HCT116 (cell line): ENCODE results near the gene FSIP1. TPM values are rescaled to one million over a fixed set of nuclear protein-coding genes. Genes with fewer than 3 reads are reported as not detected.
A peak's percentile ranks its signal among the peaks of the same experiment; 100 is the strongest.

ENCODE experiments used
- ATAC-seq: fragments of 200-7000 bp; cut with Tn5 transposase; 2 replicates; pipeline ENCODE4 v1.9.1; 2020; ENCODE audit warnings: mild to moderate bottlenecking, moderate library complexity
- BruUV-seq: library from RNA; stranded (reverse); fragments of 400-500 nt; replicated peaks from 2 replicates; lab custom pipeline; 2021; lab: Mats Ljungman, UMichigan
- CTCF ChIA-PET: fragments of 300-600 bp; sonication (Branson Sonifier 250); formaldehyde crosslinking; loops from one replicate; lab custom pipeline; 2021; ENCODE audit warnings: antibody characterized with exemption; lab: Charles Lee
- POLR2A ChIA-PET: fragments of 300-600, 350-600 bp; sonication (Branson Sonifier 250); formaldehyde crosslinking; loops from one replicate; lab custom pipeline; 2021; ENCODE audit warnings: antibody characterized with exemption; lab: Charles Lee
- RAD21 ChIA-PET, 2 experiments: fragments of 300-600 bp; sonication (Branson Sonifier 250); formaldehyde crosslinking; loops; one replicate each; lab custom pipeline; 2023; ENCODE audit warnings: low total read pairs in 2 of 2; ENCODE audit not compliant: uncharacterized antibody in 2 of 2, unreplicated experiment in 2 of 2, low non-redundant PET in 1 of 2; lab: Charles Lee
- DNase-seq: peaks from one replicate; pipeline ENCODE4 v3.0.0-alpha.2; 2010; ENCODE audit warnings: low read depth, low spot score
- H2AFZ ChIP-seq: fragments of 200-600 bp; shearing (Covaris generic), sonication (generic); 2 replicates; pipeline ENCODE4 v1.6.1; 2017; ENCODE audit warnings: low read depth, mixed run types, mixed read lengths, antibody characterized with exemption, low read length; ENCODE audit not compliant: poor library complexity, severe bottlenecking
- H3K27ac ChIP-seq: 2 replicates; pipeline ENCODE4 v1.5.1; 2012; ENCODE audit warnings: low read depth, low read length
- H3K27me3 ChIP-seq: fragments of 200-600 bp; sonication (generic); 2 replicates; pipeline ENCODE4 v1.6.1; 2016; ENCODE audit warnings: mixed run types, low read length, mixed read lengths; ENCODE audit not compliant: insufficient read depth
- H3K36me3 ChIP-seq, 2 experiments: fragments of 200-500 bp in 1 of 2; fragments of 200-600 bp in 1 of 2; sonication (Bioruptor generic) in 1 of 2; sonication (generic) in 1 of 2; 2 replicates each; pipeline versions ENCODE4 v1.5.1 to v1.6.1; 2014 to 2016; ENCODE audit warnings: low read length in 2 of 2, inconsistent platforms in 1 of 2, mixed read lengths in 1 of 2, mixed run types in 1 of 2; ENCODE audit not compliant: insufficient read depth in 2 of 2, control insufficient read depth in 1 of 2
- H3K4me1 ChIP-seq, 2 experiments: fragments of 200-600 bp in 1 of 2; sonication (generic) in 1 of 2; 2 replicates each; pipeline versions ENCODE4 v1.5.1 to v1.6.1; 2012 to 2017; ENCODE audit warnings: low read length in 2 of 2, inconsistent platforms in 1 of 2, mild to moderate bottlenecking in 1 of 2, mixed read lengths in 1 of 2, mixed run types in 1 of 2, moderate library complexity in 1 of 2; ENCODE audit not compliant: insufficient read depth in 2 of 2, control insufficient read depth in 1 of 2
- H3K4me2 ChIP-seq: fragments of 200-600 bp; sonication (generic); 2 replicates; pipeline ENCODE4 v1.6.1; 2017; ENCODE audit warnings: mixed run types, low read length, mixed read lengths
- H3K4me3 ChIP-seq, 2 experiments: fragments of 200-600 bp in 1 of 2; sonication (generic) in 1 of 2; replicated peaks in 1 of 2; 2 replicates each; pipeline ENCODE4 v1.5.1; 2011 to 2016; ENCODE audit warnings: low read length in 2 of 2, control low read depth in 1 of 2, low read depth in 1 of 2, mild to moderate bottlenecking in 1 of 2, mixed read lengths in 1 of 2, mixed run types in 1 of 2
- H3K79me2 ChIP-seq: fragments of 200-600 bp; sonication (generic); 2 replicates; pipeline ENCODE4 v1.6.1; 2017; ENCODE audit warnings: mild to moderate bottlenecking, mixed run types, low read length, moderate library complexity, mixed read lengths; ENCODE audit not compliant: insufficient read depth
- H3K9ac ChIP-seq: fragments of 200-600 bp; sonication (generic); 2 replicates; pipeline ENCODE4 v1.6.1; 2016; ENCODE audit warnings: low read length, mixed read lengths
- H3K9me2 ChIP-seq: fragments of 200-600 bp; sonication (generic), shearing (Covaris generic); 2 replicates; pipeline ENCODE4 v1.6.1; 2017; ENCODE audit warnings: mixed run types, mild to moderate bottlenecking, moderate library complexity; ENCODE audit not compliant: insufficient read depth
- H3K9me3 ChIP-seq, 2 experiments: fragments of 200-500 bp in 1 of 2; fragments of 200-600 bp in 1 of 2; sonication (Bioruptor generic) in 1 of 2; sonication (generic) in 1 of 2; 2 replicates each; pipeline ENCODE4 v1.6.1; 2014 to 2017; ENCODE audit warnings: low read length in 2 of 2, mixed read lengths in 2 of 2, inconsistent platforms in 1 of 2, low read depth in 1 of 2, mild to moderate bottlenecking in 1 of 2, mixed run types in 1 of 2, moderate library complexity in 1 of 2; ENCODE audit not compliant: control insufficient read depth in 1 of 2, insufficient read depth in 1 of 2
- H4K20me1 ChIP-seq: fragments of 200-600 bp; sonication (generic), shearing (Covaris generic); 2 replicates; pipeline ENCODE4 v1.6.1; 2017; ENCODE audit warnings: mixed run types, mild to moderate bottlenecking, moderate library complexity; ENCODE audit not compliant: insufficient read depth
- EGR1 ChIP-seq: IDR thresholded peaks from 2 replicates; pipeline ENCODE4 v1.6.1; 2012; ENCODE audit warnings: low read depth
- EZH2phosphoT487 ChIP-seq: fragments of 200-600 bp; IDR thresholded peaks from 2 replicates; pipeline ENCODE4 v1.6.1; 2018; ENCODE audit warnings: antibody characterized with exemption, borderline replicate concordance
- FOSL1 ChIP-seq: IDR thresholded peaks from 2 replicates; pipeline ENCODE4 v1.6.1; 2012; ENCODE audit warnings: low read depth
- JUND ChIP-seq: IDR thresholded peaks from 2 replicates; pipeline ENCODE4 v1.6.1; 2012
- RAD21 ChIP-seq: IDR thresholded peaks from 2 replicates; pipeline ENCODE4 v1.6.1; 2012; ENCODE audit warnings: low read depth, mild to moderate bottlenecking
- SP1 ChIP-seq: IDR thresholded peaks from 2 replicates; pipeline ENCODE4 v1.6.1; 2012; ENCODE audit warnings: low read depth
- TCF7L2 ChIP-seq: IDR thresholded peaks from 2 replicates; pipeline ENCODE4 v1.7.0; 2011; ENCODE audit warnings: borderline replicate concordance, inconsistent platforms; ENCODE audit not compliant: insufficient read depth, insufficient read length; ENCODE audit errors: extremely low read depth
- intact Hi-C: fragments of 100-400 bp; cut with micrococcal nuclease; formaldehyde crosslinking; loops from 2 replicates; pipeline ENCODE4 v1.10.0; 2022
- total RNA-seq: library from RNA; stranded (reverse); gene quantifications from one replicate; pipeline ENCODE4 v1.2.1, GENCODE V29; 2021; ENCODE audit not compliant: unreplicated experiment
- TF ChIP-seq, protein P1 (sequence below), 3 experiments: fragments of 200-600 bp in 1 of 3; sonication (generic) in 1 of 3; IDR thresholded peaks in 2 of 3; conservative IDR thresholded peaks in 1 of 3; 2 replicates each; pipeline ENCODE4 v1.5.1; 2012 to 2017; ENCODE audit warnings: low read depth in 2 of 3, low read length in 2 of 3, antibody characterized with exemption in 1 of 3, borderline replicate concordance in 1 of 3, control low read depth in 1 of 3, mild to moderate bottlenecking in 1 of 3, mixed read lengths in 1 of 3, mixed run types in 1 of 3, moderate library complexity in 1 of 3; ENCODE audit not compliant: insufficient read depth in 1 of 3
- TF ChIP-seq, protein P2 (sequence below): IDR thresholded peaks from 2 replicates; pipeline ENCODE4 v1.6.1; 2011; ENCODE audit warnings: mild to moderate bottlenecking, low read length, moderate library complexity; ENCODE audit not compliant: insufficient replicate concordance; ENCODE audit errors: extremely low read depth

FSIP1 gene
- total RNA-seq, 1 experiment from 2014 or later = 0.42 TPM

- no peak overlapping the region; the same call in 1 of the 2 replicates for H3K4me2 ChIP-seq
- ChIA-PET CTCF (interaction anchor here (0.8 to 1.6 kb wide), 2 partner anchors 8 to 101 kb away, joined by 3 read pairs; no protein-coding TSS in a partner anchor), RAD21 (no interaction called here), POLR2A (no interaction called here)
- DNase-seq = peak; percentile 22
- no peak overlapping the region for H3K4me3 ChIP-seq
- intact Hi-C loops = loop anchor here (2.0 to 10.0 kb wide), 3 partner anchors 148 to 488 kb away; partner anchors contain the start of gene EIF2AK4
- H3K9ac ChIP-seq = no peak overlapping the region
- no TSS peak for BruUV-seq
- no peaks in the 10 kb centered on the region for H4K20me1 ChIP-seq
- H3K36me3 ChIP-seq = peaks cover 0 to 3% of the 10 kb centered on the region in 2 experiments; a peak in 1 of 4 replicates
- H3K27ac ChIP-seq = no peak overlapping the region
- H3K9me2 ChIP-seq = no peaks in the 10 kb centered on the region
- peaks cover 11% of the 10 kb centered on the region for H3K79me2 ChIP-seq
- H3K27me3 ChIP-seq = no peaks in the 10 kb centered on the region
- no peak for ATAC-seq
- TF ChIP-seq TCF7L2 (no peak), RAD21 (peak; percentile 65), JUND (no peak)
- TF ChIP-seq, protein P1, sequence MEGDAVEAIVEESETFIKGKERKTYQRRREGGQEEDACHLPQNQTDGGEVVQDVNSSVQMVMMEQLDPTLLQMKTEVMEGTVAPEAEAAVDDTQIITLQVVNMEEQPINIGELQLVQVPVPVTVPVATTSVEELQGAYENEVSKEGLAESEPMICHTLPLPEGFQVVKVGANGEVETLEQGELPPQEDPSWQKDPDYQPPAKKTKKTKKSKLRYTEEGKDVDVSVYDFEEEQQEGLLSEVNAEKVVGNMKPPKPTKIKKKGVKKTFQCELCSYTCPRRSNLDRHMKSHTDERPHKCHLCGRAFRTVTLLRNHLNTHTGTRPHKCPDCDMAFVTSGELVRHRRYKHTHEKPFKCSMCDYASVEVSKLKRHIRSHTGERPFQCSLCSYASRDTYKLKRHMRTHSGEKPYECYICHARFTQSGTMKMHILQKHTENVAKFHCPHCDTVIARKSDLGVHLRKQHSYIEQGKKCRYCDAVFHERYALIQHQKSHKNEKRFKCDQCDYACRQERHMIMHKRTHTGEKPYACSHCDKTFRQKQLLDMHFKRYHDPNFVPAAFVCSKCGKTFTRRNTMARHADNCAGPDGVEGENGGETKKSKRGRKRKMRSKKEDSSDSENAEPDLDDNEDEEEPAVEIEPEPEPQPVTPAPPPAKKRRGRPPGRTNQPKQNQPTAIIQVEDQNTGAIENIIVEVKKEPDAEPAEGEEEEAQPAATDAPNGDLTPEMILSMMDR (IDR thresholded peaks at IDR 0.05 in 2 of 3, conservative IDR thresholded peaks at IDR 0.05 in 1 of 3; ENCODE audit: borderline replicate concordance in 1 of 3, insufficient read depth in 1 of 3, low read depth in 2 of 3, low read length in 2 of 3) = peak; percentile 47 to 76 (median 59); a peak in 5 of 6 replicates
- H3K9me3 ChIP-seq = no peaks in the 10 kb centered on the region
- H3K4me1 ChIP-seq = peaks cover 21 to 22% of the 10 kb centered on the region in 2 experiments
- no peak overlapping the region for H2AFZ ChIP-seq
These were observed 3.9 kb upstream of the FSIP1 start for GRCh38 chr15:39786447-39787056.

DNA sequence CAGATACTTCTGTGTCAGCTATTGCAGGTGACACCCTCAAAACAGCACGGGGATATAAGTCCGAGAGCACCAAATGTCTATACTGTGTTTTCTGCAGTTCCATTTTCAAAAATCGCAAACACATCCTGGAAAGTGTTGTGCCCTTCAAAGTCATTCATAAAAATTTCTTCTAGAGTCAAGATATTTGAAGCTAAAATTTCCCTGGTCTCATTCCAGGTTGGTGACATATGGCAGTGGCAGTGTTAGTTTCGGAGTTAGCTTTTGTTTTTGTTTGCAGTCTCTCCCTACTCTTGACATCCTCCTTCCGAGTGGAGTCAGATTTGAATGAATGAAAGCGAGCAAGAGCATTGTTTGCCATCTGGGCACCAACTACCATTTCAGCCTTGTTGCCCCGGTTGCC is 3.2 kb upstream of the FSIP1 start:
- Histone ChIP-seq H3K79me2 (peaks cover 11% of the 10 kb centered on the region), H4K20me1 (no peaks in the 10 kb centered on the region), H3K4me3 (no peak overlapping the region), H3K4me1 (peaks cover 23% of the 10 kb centered on the region in 2 experiments), H3K9me2 (no peaks in the 10 kb centered on the region), H3K36me3 (peaks cover 0 to 3% of the 10 kb centered on the region in 2 experiments; a peak in 1 of 4 replicates), H2AFZ (no peak overlapping the region), H3K9me3 (no peaks in the 10 kb centered on the region), H3K9ac (no peak overlapping the region), H3K4me2 (no peak overlapping the region), H3K27me3 (no peaks in the 10 kb centered on the region), H3K27ac (no peak overlapping the region)
- DNase-seq (no peak), ATAC-seq (no peak)
- TF ChIP-seq FOSL1 (no peak), EZH2phosphoT487 (no peak), TCF7L2 (no peak), EGR1 (no peak), SP1 (no peak)
- TF ChIP-seq, protein P2, sequence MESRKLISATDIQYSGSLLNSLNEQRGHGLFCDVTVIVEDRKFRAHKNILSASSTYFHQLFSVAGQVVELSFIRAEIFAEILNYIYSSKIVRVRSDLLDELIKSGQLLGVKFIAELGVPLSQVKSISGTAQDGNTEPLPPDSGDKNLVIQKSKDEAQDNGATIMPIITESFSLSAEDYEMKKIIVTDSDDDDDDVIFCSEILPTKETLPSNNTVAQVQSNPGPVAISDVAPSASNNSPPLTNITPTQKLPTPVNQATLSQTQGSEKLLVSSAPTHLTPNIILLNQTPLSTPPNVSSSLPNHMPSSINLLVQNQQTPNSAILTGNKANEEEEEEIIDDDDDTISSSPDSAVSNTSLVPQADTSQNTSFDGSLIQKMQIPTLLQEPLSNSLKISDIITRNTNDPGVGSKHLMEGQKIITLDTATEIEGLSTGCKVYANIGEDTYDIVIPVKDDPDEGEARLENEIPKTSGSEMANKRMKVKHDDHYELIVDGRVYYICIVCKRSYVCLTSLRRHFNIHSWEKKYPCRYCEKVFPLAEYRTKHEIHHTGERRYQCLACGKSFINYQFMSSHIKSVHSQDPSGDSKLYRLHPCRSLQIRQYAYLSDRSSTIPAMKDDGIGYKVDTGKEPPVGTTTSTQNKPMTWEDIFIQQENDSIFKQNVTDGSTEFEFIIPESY = no peak
- CTCF ChIA-PET = interaction anchor here (1.6 to 1.8 kb wide), 2 partner anchors 9 to 489 kb away, joined by 3 to 7 read pairs; no protein-coding TSS in a partner anchor
- no TSS peak for BruUV-seq
- RAD21 ChIA-PET = no interaction called here
- POLR2A ChIA-PET = no interaction called here
- intact Hi-C loops = loop anchor here (2.0 to 10.0 kb wide), 3 partner anchors 149 to 489 kb away; partner anchors contain the start of gene EIF2AK4
